Prostate gland (tissue), 2 donors: Measurements from ENCODE around the gene UNC93A.
"Not testable (repeated sequence)": the region's sequence is repeated elsewhere in the genome, so short reads cannot be mapped to it uniquely, and the experiment has no call there.

ENCODE experiments used
- POLR2A ChIP-seq: fragments of 450-650 bp; IDR thresholded peaks from one replicate; pipeline ENCODE4 v1.6.1; 2016; ENCODE audit warnings: antibody characterized with exemption, mild to moderate bottlenecking
- TF ChIP-seq, protein P1 (sequence below), 4 experiments: fragments of 200-600 bp in 2 of 4; fragments of 450-650 bp in 2 of 4; sonication (generic) in 2 of 4; IDR thresholded peaks; 1 replicate in 3 of 4; 2 replicates in 1 of 4; pipeline ENCODE4 v1.5.1; 2016 to 2019; ENCODE audit warnings: antibody characterized with exemption in 4 of 4, mild to moderate bottlenecking in 2 of 4, moderate library complexity in 2 of 4

DNA sequence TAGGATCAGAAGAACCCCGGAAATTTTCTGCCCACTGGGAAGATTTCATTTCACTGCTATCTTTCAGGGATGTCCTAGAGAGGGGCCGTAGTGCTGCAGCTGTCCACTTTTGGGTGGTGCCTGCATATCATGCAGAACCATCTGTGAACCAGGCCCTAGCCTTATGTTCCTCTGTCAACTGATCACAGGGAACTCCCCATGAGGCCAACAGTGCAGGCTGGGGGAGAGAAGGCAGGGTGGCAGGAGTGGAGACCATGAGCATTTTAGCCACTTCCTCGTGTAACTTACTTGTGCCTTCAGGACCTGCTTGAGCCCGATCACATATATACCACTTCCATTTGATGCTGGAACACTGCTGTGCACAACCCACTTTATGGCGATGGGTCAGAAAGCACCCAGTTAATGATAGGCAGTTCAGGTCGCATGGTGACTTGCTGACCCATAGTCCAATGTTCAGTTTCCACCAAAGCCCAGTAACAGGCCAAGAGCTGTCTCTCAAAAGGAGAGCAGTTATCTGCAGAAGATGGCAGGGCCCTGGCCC lies 48.5 kb upstream of the UNC93A start:
- TF ChIP-seq, protein P1, sequence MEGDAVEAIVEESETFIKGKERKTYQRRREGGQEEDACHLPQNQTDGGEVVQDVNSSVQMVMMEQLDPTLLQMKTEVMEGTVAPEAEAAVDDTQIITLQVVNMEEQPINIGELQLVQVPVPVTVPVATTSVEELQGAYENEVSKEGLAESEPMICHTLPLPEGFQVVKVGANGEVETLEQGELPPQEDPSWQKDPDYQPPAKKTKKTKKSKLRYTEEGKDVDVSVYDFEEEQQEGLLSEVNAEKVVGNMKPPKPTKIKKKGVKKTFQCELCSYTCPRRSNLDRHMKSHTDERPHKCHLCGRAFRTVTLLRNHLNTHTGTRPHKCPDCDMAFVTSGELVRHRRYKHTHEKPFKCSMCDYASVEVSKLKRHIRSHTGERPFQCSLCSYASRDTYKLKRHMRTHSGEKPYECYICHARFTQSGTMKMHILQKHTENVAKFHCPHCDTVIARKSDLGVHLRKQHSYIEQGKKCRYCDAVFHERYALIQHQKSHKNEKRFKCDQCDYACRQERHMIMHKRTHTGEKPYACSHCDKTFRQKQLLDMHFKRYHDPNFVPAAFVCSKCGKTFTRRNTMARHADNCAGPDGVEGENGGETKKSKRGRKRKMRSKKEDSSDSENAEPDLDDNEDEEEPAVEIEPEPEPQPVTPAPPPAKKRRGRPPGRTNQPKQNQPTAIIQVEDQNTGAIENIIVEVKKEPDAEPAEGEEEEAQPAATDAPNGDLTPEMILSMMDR (IDR thresholded peaks at IDR 0.05): not testable (repeated sequence)
- TF ChIP-seq POLR2A: not testable (repeated sequence)
